Epithelial cell of proximal tubule (primary cell): Measurements from ENCODE around the gene RNF217. TPM values are rescaled to one million over a fixed set of nuclear protein-coding genes. Genes with fewer than 3 reads are reported as not detected.
"Not testable (repeated sequence)": the region's sequence is repeated elsewhere in the genome, so short reads cannot be mapped to it uniquely, and the experiment has no call there.

ENCODE experiments used
- DNase-seq: peaks from one replicate; pipeline ENCODE4 v3.0.0-alpha.2; 2011; ENCODE audit warnings: low read depth
- H3K4me3 ChIP-seq: 2 replicates; pipeline ENCODE4 v1.5.1; 2011; ENCODE audit warnings: low read depth, mild to moderate bottlenecking, low read length
- total RNA-seq: library from RNA; depleted of rRNA; stranded (reverse); fragments of >200 nt; gene quantifications from 2 replicates; pipeline ENCODE4 v1.2.3, GENCODE V29; 2015
- TF ChIP-seq, protein P1 (sequence below): conservative IDR thresholded peaks from 2 replicates; pipeline ENCODE4 v1.5.1; 2012; ENCODE audit warnings: low read depth, mild to moderate bottlenecking, low read length

Gene RNF217
- total RNA-seq = 6.9 and 12.6 TPM in 2 replicates

- DNase-seq = no peak
Measured at GRCh38 chr6:124961777-124962638, at the start of gene RNF217. RNF217 (plus strand) TSS chr6:124962437; CDS start chr6:124962545, 108 bp downstream.

DNA sequence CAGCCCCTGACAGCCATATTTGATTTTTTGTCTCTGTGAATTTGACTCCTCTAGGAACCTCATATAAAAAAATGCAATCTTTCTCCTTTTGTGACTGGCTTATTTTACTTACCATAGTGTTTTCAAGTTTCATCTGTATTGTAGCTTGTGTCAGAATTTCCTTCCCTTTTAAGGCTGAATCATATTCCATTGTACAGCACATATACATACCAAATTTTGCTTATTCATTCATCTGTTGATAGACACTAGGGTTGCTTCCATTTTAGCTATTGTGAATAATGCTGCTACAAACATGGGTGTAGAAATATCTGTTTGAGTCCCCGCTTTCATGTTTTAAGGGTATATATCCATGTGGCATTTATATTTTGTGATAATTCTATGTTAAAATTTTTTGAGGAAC is 49.2 kb upstream of the RNF217 start:
- no peak for DNase-seq
- TF ChIP-seq, protein P1, sequence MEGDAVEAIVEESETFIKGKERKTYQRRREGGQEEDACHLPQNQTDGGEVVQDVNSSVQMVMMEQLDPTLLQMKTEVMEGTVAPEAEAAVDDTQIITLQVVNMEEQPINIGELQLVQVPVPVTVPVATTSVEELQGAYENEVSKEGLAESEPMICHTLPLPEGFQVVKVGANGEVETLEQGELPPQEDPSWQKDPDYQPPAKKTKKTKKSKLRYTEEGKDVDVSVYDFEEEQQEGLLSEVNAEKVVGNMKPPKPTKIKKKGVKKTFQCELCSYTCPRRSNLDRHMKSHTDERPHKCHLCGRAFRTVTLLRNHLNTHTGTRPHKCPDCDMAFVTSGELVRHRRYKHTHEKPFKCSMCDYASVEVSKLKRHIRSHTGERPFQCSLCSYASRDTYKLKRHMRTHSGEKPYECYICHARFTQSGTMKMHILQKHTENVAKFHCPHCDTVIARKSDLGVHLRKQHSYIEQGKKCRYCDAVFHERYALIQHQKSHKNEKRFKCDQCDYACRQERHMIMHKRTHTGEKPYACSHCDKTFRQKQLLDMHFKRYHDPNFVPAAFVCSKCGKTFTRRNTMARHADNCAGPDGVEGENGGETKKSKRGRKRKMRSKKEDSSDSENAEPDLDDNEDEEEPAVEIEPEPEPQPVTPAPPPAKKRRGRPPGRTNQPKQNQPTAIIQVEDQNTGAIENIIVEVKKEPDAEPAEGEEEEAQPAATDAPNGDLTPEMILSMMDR = no peak
- no peak overlapping the region for H3K4me3 ChIP-seq

More at GRCh38 chr6:124961777-124962638, at the start of gene RNF217:
- TF ChIP-seq, protein P1 = no peak
- H3K4me3 ChIP-seq = peak within 1 kb of the TSS; percentile 79

GRCh38 chr6:124917769-124918168 is 44.5 kb upstream of the RNF217 start:
- TF ChIP-seq, protein P1 = no peak
- no peak overlapping the region for H3K4me3 ChIP-seq
- no peak for DNase-seq

- not testable (repeated sequence) for DNase-seq, H3K4me3 ChIP-seq
Measured at GRCh38 chr6:124919703-124920102, 42.5 kb upstream of the RNF217 start.

DNA sequence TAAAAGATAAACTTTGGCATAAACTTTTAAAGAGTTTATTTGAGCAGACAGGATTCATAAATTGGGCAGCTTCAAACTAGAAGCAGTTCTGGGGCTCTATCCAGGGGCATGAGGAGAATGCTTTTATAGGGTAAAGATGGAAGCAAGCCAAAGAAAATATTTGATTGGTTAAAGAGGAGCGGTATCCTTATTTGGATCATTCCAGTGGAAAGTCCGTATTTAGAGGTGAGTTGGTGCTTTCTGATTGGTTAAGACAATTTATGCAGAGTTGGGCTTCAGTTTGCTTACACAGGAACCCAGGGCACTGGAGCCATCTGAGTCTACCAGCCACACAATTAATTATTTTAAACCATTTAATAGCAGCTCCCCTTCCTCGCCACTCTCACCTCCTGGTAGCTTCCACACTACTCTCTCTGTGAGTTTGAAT is 37.9 kb upstream of the RNF217 start:
- no peak for DNase-seq
- H3K4me3 ChIP-seq = no peak overlapping the region
- TF ChIP-seq, protein P1 = no peak

DNA sequence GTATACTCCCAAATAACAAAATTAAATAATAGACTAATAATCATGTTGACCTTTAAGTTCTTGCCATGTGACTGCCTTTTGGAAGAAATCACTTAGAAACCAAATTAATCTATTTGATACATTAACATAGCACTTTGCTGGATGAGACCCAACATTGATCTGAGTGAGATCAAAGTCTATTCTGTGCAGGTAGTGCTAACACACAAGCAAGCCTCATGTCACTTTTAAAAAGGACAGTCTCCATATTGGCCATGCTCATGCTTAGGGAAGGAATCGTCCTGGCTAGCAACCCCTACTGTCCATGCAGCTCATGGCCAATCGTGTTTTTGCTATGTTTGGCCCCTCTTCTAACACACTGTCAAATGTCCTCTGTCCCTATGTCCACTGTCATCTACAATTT is 35.8 kb upstream of the RNF217 start:
- no peak for DNase-seq
- no peak overlapping the region for H3K4me3 ChIP-seq
- TF ChIP-seq, protein P1 = no peak

DNA sequence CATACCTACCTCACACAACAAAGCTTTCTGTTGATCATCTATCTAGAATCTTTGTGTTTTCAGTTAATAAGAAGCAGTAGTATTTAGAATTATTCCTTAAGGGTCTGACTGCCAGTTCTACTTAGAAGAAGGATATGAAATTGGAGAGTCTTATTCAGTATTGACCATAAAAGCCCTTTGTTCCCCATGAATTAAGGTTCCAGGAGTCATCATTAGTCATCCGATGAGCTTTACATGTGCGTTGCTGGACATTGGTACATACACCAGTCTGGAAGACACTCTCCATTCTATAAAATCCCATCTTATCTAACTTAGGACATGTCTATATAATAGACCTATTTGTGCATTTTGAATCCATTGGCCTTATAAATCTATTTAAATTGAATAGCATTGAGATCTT is 34.4 kb upstream of the RNF217 start:
- no peak overlapping the region for H3K4me3 ChIP-seq
- TF ChIP-seq, protein P1 = no peak
- DNase-seq = no peak
